ENCODE measurements around the gene NCAPH2. TPM values are rescaled to one million over a fixed set of nuclear protein-coding genes. Genes with fewer than 3 reads are reported as not detected.

The NCAPH2 gene
- total RNA-seq, 1 experiment from 2014 or later, result 24.6 TPM

DNA sequence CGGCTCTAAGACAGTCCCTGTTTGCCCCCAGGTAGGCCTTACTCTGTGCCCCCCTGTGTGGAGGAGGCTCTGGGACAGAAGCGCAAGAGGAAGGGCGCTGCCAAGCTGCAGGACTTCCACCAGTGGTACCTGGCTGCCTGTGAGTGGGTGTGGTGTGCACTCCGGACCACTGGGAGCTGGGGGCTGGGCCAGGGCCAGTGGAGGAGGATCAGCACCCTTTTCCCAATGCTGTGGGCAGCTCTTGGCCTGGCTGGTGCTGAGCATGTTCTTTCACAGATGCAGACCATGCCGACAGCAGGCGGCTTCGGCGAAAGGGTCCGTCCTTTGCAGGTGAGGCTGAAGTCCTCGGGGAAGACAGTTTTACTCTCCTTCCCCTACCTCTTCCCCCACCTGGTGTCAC is 13.7 kb downstream of the NCAPH2 start:
- Histone ChIP-seq H2AFZ (ENCODE audit: low read length) (no peak overlapping the region), H3K27me3 (ENCODE audit: low read length) (no peaks in the 10 kb centered on the region), H3K79me2 (ENCODE audit: low read length) (peaks cover 23% of the 10 kb centered on the region), H3K4me1 (ENCODE audit: low read length) (peaks cover 19% of the 10 kb centered on the region), H3K4me2 (ENCODE audit: low read depth, low read length, poor library complexity, severe bottlenecking) (no peak overlapping the region), H3K9me2 (replicated peaks; ENCODE audit: insufficient read depth, low read length) (no peaks in the 10 kb centered on the region), H4K20me1 (ENCODE audit: insufficient read depth, low read depth, low read length) (peaks cover 14% of the 10 kb centered on the region), H3K4me3 (ENCODE audit: low read length) (no peak overlapping the region), H3K9ac (ENCODE audit: low read length) (no peak overlapping the region), H3K9me3 (ENCODE audit: low read length) (no peaks in the 10 kb centered on the region), H3K36me3 (ENCODE audit: insufficient read depth, low read length) (0 out of 2 replicates have a peak, but pooled peaks cover 3% of the 10 kb centered on the region), H3K27ac (ENCODE audit: low read length) (no peak overlapping the region)
- DNase-seq, result no peak

DNA sequence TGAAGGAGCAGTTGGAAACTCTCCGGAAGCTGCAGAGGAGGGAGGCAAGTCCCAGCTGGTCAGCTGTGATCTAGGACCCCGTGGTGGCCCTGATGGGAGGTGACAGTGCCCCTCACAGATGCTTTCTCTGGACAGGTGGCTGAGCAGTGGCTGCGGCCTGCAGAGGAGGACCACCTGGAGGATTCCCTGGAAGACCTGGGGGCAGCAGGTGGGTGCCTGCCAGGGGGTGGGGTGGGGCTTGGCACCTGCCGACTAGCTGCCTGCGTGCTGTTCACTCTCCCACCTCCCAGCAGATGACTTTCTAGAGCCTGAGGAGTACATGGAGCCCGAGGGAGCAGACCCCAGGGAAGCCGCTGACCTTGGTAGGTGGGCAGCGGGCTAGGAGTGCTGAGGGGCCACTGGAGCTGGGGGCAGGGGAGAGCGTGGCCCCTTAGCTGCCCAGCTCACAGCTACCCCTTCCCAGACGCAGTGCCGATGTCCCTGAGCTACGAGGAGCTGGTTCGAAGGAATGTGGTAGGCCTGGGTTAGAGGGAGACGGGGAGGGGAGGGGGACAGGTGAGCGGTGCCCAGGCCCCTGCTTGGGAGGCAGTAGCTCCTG is 14.3 kb downstream of the NCAPH2 start:
- Histone ChIP-seq H3K36me3 (ENCODE audit: insufficient read depth, low read length) (0 out of 2 replicates have a peak, but pooled peaks cover 3% of the 10 kb centered on the region), H3K9ac (ENCODE audit: low read length) (no peak overlapping the region), H3K9me3 (ENCODE audit: low read length) (no peaks in the 10 kb centered on the region), H3K79me2 (ENCODE audit: low read length) (peaks cover 22% of the 10 kb centered on the region), H3K9me2 (replicated peaks; ENCODE audit: insufficient read depth, low read length) (no peaks in the 10 kb centered on the region), H2AFZ (ENCODE audit: low read length) (no peak overlapping the region), H3K4me2 (ENCODE audit: low read depth, low read length, poor library complexity, severe bottlenecking) (no peak overlapping the region), H3K4me1 (ENCODE audit: low read length) (peaks cover 25% of the 10 kb centered on the region), H3K27me3 (ENCODE audit: low read length) (no peaks in the 10 kb centered on the region), H3K4me3 (ENCODE audit: low read length) (no peak overlapping the region), H4K20me1 (ENCODE audit: insufficient read depth, low read depth, low read length) (peaks cover 14% of the 10 kb centered on the region), H3K27ac (ENCODE audit: low read length) (no peak overlapping the region)
- DNase-seq, result no peak

DNA sequence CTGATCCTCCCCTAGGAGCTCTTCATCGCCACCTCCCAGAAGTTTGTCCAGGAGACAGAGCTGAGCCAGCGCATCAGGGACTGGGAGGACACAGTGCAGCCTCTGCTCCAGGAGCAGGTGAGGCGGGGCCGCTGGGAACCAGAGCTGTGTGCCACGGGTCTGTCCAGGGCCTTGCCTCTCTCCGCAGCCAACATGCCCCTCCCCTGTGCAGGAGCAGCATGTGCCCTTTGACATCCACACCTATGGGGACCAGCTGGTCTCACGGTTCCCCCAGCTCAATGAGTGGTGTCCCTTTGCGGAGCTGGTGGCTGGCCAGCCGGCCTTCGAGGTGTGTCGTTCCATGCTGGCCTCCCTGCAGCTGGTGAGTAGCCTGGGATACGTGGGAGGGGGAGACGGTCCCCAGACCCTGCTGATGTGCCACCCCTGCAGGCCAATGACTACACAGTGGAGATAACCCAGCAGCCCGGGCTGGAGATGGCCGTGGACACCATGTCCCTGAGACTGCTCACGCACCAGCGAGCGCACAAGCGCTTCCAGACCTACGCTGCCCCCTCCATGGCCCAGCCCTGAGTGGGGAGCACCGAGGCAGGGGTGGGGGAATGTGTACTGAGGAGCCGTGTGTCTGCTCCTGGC is 14.9 kb downstream of the NCAPH2 start:
- Histone ChIP-seq H3K4me1 (ENCODE audit: low read length) (peaks cover 29% of the 10 kb centered on the region), H4K20me1 (ENCODE audit: insufficient read depth, low read depth, low read length) (peaks cover 14% of the 10 kb centered on the region), H3K9me2 (replicated peaks; ENCODE audit: insufficient read depth, low read length) (no peaks in the 10 kb centered on the region), H3K4me2 (ENCODE audit: low read depth, low read length, poor library complexity, severe bottlenecking) (no peak overlapping the region), H3K9ac (ENCODE audit: low read length) (no peak overlapping the region), H2AFZ (ENCODE audit: low read length) (no peak overlapping the region), H3K27me3 (ENCODE audit: low read length) (no peaks in the 10 kb centered on the region), H3K9me3 (ENCODE audit: low read length) (no peaks in the 10 kb centered on the region), H3K36me3 (ENCODE audit: insufficient read depth, low read length) (0 out of 2 replicates have a peak, but pooled peaks cover 3% of the 10 kb centered on the region), H3K79me2 (ENCODE audit: low read length) (peaks cover 22% of the 10 kb centered on the region), H3K4me3 (ENCODE audit: low read length) (no peak overlapping the region), H3K27ac (ENCODE audit: low read length) (no peak overlapping the region)
- peak; percentile 42 for DNase-seq

DNA sequence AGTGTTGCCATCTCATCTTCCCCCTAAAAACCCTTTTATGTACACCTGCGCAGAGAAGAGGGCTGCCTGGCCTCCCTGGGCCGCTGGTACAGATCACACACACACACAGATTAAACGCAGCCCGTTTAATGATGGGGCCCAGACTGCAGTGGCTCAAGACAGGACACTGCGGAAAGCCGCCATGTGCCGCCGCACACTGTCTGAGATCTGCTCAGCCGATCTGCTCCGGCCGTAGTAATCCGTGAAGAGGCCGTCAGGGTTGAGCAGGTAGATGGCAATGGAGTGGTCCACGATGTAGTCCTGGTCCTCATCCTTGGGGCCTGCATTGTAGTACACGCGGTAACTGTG is 15.4 kb downstream of the NCAPH2 start:
- peaks cover 29% of the 10 kb centered on the region for H3K4me1 ChIP-seq (ENCODE audit: low read length)
- H2AFZ ChIP-seq (ENCODE audit: low read length), result no peak overlapping the region
- H3K9ac ChIP-seq (ENCODE audit: low read length), result no peak overlapping the region
- no peak for DNase-seq
- peaks cover 14% of the 10 kb centered on the region for H4K20me1 ChIP-seq (ENCODE audit: insufficient read depth, low read depth, low read length)
- no peaks in the 10 kb centered on the region for H3K27me3 ChIP-seq (ENCODE audit: low read length)
- 0 out of 2 replicates have a peak, but pooled peaks cover 3% of the 10 kb centered on the region for H3K36me3 ChIP-seq (ENCODE audit: insufficient read depth, low read length)
- H3K9me2 ChIP-seq (replicated peaks; ENCODE audit: insufficient read depth, low read length), result no peaks in the 10 kb centered on the region
- H3K4me3 ChIP-seq (ENCODE audit: low read length), result no peak overlapping the region
- H3K27ac ChIP-seq (ENCODE audit: low read length), result no peak overlapping the region
- H3K9me3 ChIP-seq (ENCODE audit: low read length), result no peaks in the 10 kb centered on the region
- peak overlapping the region; percentile 98 for H3K4me2 ChIP-seq (ENCODE audit: low read depth, low read length, poor library complexity, severe bottlenecking)
- peaks cover 22% of the 10 kb centered on the region for H3K79me2 ChIP-seq (ENCODE audit: low read length)

DNA sequence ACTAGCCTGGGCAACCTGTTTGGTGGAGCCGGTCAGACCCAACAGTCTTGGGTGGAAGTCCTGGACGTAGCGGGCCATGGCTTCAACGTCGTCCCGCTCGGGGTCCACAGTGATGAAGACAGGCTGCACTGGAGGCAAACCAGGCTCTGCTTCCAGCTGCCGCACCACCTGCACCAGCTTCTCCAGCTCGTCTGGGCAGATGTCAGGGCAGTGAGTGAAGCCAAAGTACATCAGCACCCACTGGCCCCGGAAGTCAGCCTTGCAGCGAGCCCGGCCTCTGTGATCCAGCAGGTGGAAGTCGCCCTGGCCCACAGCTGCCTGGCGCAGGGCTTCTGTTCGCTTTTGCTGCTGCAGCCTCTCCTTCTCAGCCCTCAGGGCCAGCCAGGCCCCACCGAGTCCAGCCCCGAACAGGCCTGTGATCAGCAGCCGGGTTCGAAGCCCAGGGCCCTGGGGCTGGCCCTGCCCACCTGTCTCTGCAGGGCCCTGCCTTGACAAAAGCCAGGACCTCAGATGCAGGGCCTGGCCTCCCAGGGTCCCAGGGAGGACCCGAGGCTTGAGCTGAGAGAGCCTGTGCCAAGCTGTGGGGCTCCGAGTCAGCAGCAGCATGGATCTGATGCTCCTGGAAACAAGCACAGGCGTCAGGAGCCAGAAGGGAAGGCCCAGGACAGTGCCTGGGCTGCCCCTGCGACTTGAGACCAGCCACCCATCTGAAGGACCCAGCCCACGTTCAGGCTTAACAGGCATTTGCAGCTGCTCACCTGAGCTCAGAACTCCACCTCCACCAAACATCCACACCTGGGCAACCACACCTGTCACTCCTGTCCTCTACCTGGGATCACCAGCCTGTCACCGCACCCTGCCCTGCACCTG is 16.0 kb downstream of the NCAPH2 start:
- DNase-seq, result peak; percentile 52
- Histone ChIP-seq H3K27ac (ENCODE audit: low read length) (no peak overlapping the region), H3K27me3 (ENCODE audit: low read length) (no peaks in the 10 kb centered on the region), H3K4me2 (ENCODE audit: low read depth, low read length, poor library complexity, severe bottlenecking) (peak overlapping the region; percentile 98), H2AFZ (ENCODE audit: low read length) (no peak overlapping the region), H3K9me3 (ENCODE audit: low read length) (no peaks in the 10 kb centered on the region), H3K36me3 (ENCODE audit: insufficient read depth, low read length) (0 out of 2 replicates have a peak, but pooled peaks cover 3% of the 10 kb centered on the region), H3K4me1 (ENCODE audit: low read length) (peaks cover 29% of the 10 kb centered on the region), H3K79me2 (ENCODE audit: low read length) (peaks cover 22% of the 10 kb centered on the region), H3K4me3 (ENCODE audit: low read length) (peak overlapping the region; percentile 98), H3K9me2 (replicated peaks; ENCODE audit: insufficient read depth, low read length) (no peaks in the 10 kb centered on the region), H4K20me1 (ENCODE audit: insufficient read depth, low read depth, low read length) (peaks cover 14% of the 10 kb centered on the region), H3K9ac (ENCODE audit: low read length) (peak overlapping the region; percentile 85)

DNA sequence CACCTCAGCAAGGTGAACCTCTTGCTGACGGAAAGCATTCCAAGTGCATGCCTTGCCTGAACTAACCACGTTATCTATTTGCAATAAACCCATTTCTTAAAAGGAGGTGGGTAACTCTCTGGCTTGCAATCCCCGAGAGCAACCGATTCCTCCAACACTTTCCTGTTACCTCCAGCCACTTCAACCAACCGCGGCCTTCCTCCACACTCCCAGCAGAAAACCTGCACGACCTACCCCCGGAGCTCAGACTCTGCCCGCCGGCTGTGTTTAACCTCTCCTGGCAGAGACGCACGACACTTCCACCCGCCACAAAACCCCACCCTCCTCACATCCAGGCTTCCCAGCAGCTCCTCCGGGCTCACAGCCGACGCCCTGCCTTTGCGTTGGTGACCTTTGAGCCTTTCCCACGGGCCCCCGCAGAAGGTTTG is 16.7 kb downstream of the NCAPH2 start:
- Histone ChIP-seq H3K79me2 (ENCODE audit: low read length) (peaks cover 22% of the 10 kb centered on the region), H3K4me3 (ENCODE audit: low read length) (peak overlapping the region; percentile 98), H3K9me3 (ENCODE audit: low read length) (no peaks in the 10 kb centered on the region), H3K27me3 (ENCODE audit: low read length) (no peaks in the 10 kb centered on the region), H3K4me1 (ENCODE audit: low read length) (peaks cover 29% of the 10 kb centered on the region), H3K9me2 (replicated peaks; ENCODE audit: insufficient read depth, low read length) (no peaks in the 10 kb centered on the region), H3K4me2 (ENCODE audit: low read depth, low read length, poor library complexity, severe bottlenecking) (peak overlapping the region; percentile 98), H2AFZ (ENCODE audit: low read length) (no peak overlapping the region), H3K27ac (ENCODE audit: low read length) (peak overlapping the region; percentile 87; the same call in 1 of the 2 replicates), H3K9ac (ENCODE audit: low read length) (peak overlapping the region; percentile 85), H4K20me1 (ENCODE audit: insufficient read depth, low read depth, low read length) (peaks cover 14% of the 10 kb centered on the region), H3K36me3 (ENCODE audit: insufficient read depth, low read length) (no peaks in the 10 kb centered on the region)
- no peak for DNase-seq

DNA sequence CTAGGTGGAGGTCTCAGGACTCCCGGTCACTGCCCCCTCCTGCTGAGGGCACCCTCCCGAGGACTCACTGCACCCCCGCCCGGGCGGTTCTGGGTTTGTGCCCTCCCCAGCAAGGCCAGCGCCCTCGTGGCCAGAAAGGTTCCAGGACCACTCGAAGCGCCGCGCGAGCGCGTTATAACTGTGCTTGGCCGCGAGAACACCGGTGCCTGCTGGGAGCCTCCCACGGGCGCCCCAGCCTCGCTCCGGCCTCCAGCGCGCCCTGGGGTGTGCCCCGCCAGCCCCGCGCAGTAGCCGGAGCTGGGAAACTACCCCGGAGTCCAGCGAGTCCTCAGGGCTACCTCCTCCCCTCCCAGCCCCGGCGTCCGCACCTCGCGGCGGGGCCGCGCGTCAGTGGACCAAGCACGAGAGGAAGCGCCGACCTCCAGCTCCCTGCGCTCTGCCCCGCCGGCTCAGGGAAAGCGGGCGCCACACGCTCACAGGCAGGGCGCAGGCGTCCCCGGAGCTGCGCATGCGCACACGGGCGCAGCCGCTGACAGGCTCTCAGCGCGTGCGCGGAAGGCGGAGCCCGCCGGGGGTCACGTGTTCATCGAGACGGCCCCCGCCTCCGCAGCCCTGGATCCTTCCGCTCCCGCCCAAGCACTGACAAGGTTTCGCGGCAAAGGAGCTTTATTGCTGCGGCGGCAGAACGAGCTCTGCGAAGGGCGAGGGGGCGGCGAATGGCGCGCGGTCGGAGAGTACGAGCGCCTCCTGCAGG is 17.3 kb downstream of the NCAPH2 start, which contains the start of gene SCO2:
SCO2 (minus strand) TSS at position 495 of the 754 bp plus-strand sequence. CDS start 1,187 bp downstream, outside the sequence.
- Histone ChIP-seq H3K36me3 (ENCODE audit: insufficient read depth, low read length) (no peaks in the 10 kb centered on the region), H4K20me1 (ENCODE audit: insufficient read depth, low read depth, low read length) (peaks cover 14% of the 10 kb centered on the region), H3K4me3 (ENCODE audit: low read length) (peak within 1 kb of the TSS; percentile 98), H3K27ac (ENCODE audit: low read length) (peak within 1 kb of the TSS; percentile 87), H3K9me3 (ENCODE audit: low read length) (no peaks in the 10 kb centered on the region), H3K79me2 (ENCODE audit: low read length) (peaks cover 22% of the 10 kb centered on the region), H3K4me2 (ENCODE audit: low read depth, low read length, poor library complexity, severe bottlenecking) (peak within 1 kb of the TSS; percentile 98), H3K9me2 (replicated peaks; ENCODE audit: insufficient read depth, low read length) (no peaks in the 10 kb centered on the region), H3K27me3 (ENCODE audit: low read length) (no peaks in the 10 kb centered on the region), H3K4me1 (ENCODE audit: low read length) (peaks cover 32% of the 10 kb centered on the region), H2AFZ (ENCODE audit: low read length) (peak within 1 kb of the TSS; percentile 63; the same call in 1 of the 2 replicates), H3K9ac (ENCODE audit: low read length) (peak within 1 kb of the TSS; percentile 85)
- DNase-seq, result peak; percentile 99

Measured in Karpas-422 (cell line).